ENCODE measurements around the gene PIGM.

DNA sequence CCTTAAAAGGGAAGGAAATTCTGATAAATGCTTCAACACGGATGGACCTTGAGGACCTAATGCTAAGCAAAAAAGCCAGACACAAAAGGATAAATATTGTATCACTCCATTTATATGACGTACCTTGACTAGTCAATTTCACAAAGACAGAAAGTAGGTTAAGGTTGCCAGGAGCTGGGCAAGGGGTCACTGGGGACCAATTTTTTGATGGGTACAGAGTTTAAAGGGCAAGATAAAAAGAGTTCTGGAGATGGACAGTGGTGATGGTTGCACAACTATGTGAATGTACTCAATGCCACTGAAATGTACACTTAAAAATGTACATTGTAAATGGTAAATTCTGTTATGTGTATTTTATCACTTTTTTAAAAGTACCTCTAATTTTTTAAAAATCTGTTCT lies 45.7 kb downstream of the PIGM start:
- TF ChIP-seq BHLHE40 (IDR thresholded peaks at IDR 0.05; ENCODE audit: borderline replicate concordance) (no peak), ZNF384 (IDR thresholded peaks at IDR 0.05) (no peak), SUZ12 (IDR thresholded peaks at IDR 0.05) (no peak), FOXK2 (IDR thresholded peaks at IDR 0.05) (no peak), ARNT (IDR thresholded peaks at IDR 0.05) (no peak), TARDBP (IDR thresholded peaks at IDR 0.05) (no peak), ELF4 (IDR thresholded peaks at IDR 0.05) (no peak), LEF1 (IDR thresholded peaks at IDR 0.05; ENCODE audit: borderline replicate concordance) (no peak)
